M059J (cell line): ENCODE measurements around the gene ELL. TPM values are rescaled to one million over a fixed set of nuclear protein-coding genes. Genes with fewer than 3 reads are reported as not detected.
A peak's percentile ranks its signal among the peaks of the same experiment; 100 is the strongest.

Experiments
- DNase-seq: peaks from one replicate; pipeline ENCODE4 v3.0.0-alpha.2; 2012; ENCODE audit warnings: low read depth
- total RNA-seq: library from RNA; depleted of rRNA; stranded (reverse); fragments of >200 nt; shearing (Covaris generic); gene quantifications from 2 replicates; pipeline ENCODE4 v1.2.3, GENCODE V29; 2014

Gene ELL
- total RNA-seq, 1 experiment from 2014 or later: 15.4 TPM

- no peak for DNase-seq
These were observed 32.8 kb downstream of the ELL start for GRCh38 chr19:18488838-18489626.

GRCh38 chr19:18488403-18488723 lies 33.5 kb downstream of the ELL start:
- no peak for DNase-seq

- DNase-seq: no peak
These were observed 34.1 kb downstream of the ELL start for GRCh38 chr19:18487576-18488402.

- DNase-seq: no peak
These were observed 35.1 kb downstream of the ELL start for GRCh38 chr19:18486746-18487145.

- no peak for DNase-seq
These were observed 36.9 kb downstream of the ELL start for GRCh38 chr19:18484992-18485391.

- DNase-seq: no peak
These were observed 38.6 kb downstream of the ELL start for GRCh38 chr19:18483119-18483890.

GRCh38 chr19:18481505-18482222 lies 40.2 kb downstream of the ELL start:
- DNase-seq: no peak

- DNase-seq: peak; percentile 78
These were observed 41.7 kb downstream of the ELL start for GRCh38 chr19:18480006-18480691.

- peak; percentile 94 for DNase-seq
These were observed 43.1 kb downstream of the ELL start for GRCh38 chr19:18478545-18479311.

- no peak for DNase-seq
These were observed 43.9 kb downstream of the ELL start for GRCh38 chr19:18477974-18478373.

GRCh38 chr19:18477042-18477779 lies 44.7 kb downstream of the ELL start:
- DNase-seq: no peak

GRCh38 chr19:18476507-18477041 lies 45.3 kb downstream of the ELL start:
- no peak for DNase-seq

GRCh38 chr19:18475762-18476331 lies 46.0 kb downstream of the ELL start:
- DNase-seq: no peak

GRCh38 chr19:18475004-18475453 lies 46.8 kb downstream of the ELL start:
- DNase-seq: no peak

- no peak for DNase-seq
These were observed 47.4 kb downstream of the ELL start for GRCh38 chr19:18474366-18474887.

GRCh38 chr19:18473706-18474087 lies 48.2 kb downstream of the ELL start:
- DNase-seq: no peak

- no peak for DNase-seq
These were observed 48.7 kb downstream of the ELL start for GRCh38 chr19:18473003-18473705.

GRCh38 chr19:18470787-18471186 lies 51.1 kb downstream of the ELL start:
- DNase-seq: no peak
